Suprapubic skin (tissue), 4 donors: Measurements from ENCODE around the gene HOXA5.

Source experiments
- CTCF ChIP-seq, 2 donors: fragments of 200-600 bp in 1 of 2; fragments of 450-650 bp in 1 of 2; sonication (generic) in 1 of 2; IDR thresholded peaks; one replicate each; pipeline ENCODE4 v1.5.1; 2016 to 2019; ENCODE audit warnings: antibody characterized with exemption in 2 of 2, mild to moderate bottlenecking in 1 of 2, moderate library complexity in 1 of 2
- POLR2A ChIP-seq, 2 donors: fragments of 450-650 bp; IDR thresholded peaks; one replicate each; pipeline ENCODE4 v1.6.1; 2017; ENCODE audit warnings: antibody characterized with exemption in 2 of 2, mild to moderate bottlenecking in 2 of 2, moderate library complexity in 2 of 2
- POLR2AphosphoS5 ChIP-seq, 3 donors: sonication (generic); formaldehyde crosslinking; IDR thresholded peaks; one replicate each; pipeline ENCODE4 v1.6.1; 2017; ENCODE audit warnings: antibody characterized with exemption in 3 of 3

DNA sequence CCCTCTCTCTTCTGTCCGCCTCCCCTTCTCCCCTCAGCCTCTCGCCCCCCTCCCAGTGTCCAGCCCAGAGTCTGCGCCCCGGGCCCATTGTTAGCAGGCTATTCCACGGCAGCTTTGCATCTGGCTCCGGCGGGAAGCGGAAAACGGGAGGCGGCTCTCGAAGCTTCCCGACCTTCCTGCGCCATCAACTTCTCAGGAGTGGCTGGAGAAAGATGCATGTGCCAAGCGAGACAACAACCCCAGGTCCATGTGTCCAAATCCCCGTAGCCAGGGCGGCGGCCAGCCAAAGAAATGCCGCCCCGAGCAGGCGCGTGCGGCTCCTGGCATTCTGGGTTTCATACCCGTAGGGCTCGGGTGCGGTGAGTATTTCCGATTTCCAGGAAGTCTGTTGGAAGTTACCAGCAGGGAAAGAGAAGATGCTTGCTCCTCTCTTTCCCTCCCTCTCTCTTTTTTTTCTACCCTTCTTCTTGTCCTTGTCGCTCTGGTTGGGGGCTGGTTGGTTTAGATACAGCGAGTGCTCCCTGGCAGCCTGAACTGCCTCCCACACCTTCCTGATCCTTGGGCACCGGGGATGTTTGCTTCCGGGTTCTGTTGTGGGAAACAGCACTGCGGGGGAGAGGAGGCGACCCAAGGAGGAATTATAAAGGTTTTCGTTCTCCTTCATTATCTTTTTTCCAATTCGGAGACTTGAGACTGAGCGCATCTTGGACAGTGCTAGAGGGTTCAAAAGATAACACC, 39.8 kb downstream of the HOXA5 start:
- TF ChIP-seq CTCF (IDR thresholded peaks at IDR 0.05) (no peak), POLR2AphosphoS5 (IDR thresholded peaks at IDR 0.05) (no peak), POLR2A (IDR thresholded peaks at IDR 0.05) (no peak)
